ENCODE measurements around the gene RHCE.
"Not testable (repeated sequence)": the region's sequence is repeated elsewhere in the genome, so short reads cannot be mapped to it uniquely, and the experiment has no call there.

The RHCE gene

GRCh38 chr1:25433389-25434186 is 13.0 kb upstream of the RHCE start:
- intact Hi-C loops (cut with DNase I) = loop anchor here (10.0 kb wide), 1 partner anchor 381 kb away; the partner anchor contains the start of gene MTFR1L
- peak in 2 of 10 donors; percentile 31 to 80 for DNase-seq

DNA sequence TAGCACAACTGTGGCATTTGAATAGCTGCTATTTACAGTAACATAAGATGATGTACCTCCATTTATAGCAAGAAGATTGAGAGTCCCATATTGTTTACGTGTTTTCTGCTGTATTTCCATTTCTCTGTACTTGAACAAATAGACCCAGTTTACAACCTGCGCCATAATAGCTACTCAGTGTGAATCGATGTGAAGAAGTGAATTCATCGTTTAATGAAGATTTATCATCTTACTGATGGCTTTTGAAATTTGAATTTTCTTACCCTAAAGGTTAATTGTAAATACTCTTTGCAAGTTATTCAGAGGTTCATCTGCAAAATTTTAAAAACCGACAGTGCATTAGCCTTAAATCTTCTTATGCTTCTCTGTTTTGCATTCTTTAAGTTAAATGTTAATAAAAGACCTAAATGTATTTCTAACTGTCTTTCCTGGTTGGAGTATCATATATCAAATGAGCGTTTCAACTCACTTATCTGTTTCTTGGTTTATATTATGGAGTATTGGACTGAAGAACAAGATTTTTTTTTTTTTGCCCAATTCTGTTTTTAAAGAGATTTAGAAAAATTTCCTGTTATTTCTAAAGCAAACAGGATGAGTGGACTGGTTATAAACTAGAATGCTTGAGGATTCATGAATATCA is 12.2 kb upstream of the RHCE start:
- DNase-seq = no peak
- intact Hi-C loops (cut with DNase I) = loop anchor here (10.0 kb wide), 1 partner anchor 382 kb away; the partner anchor contains the start of gene MTFR1L

DNA sequence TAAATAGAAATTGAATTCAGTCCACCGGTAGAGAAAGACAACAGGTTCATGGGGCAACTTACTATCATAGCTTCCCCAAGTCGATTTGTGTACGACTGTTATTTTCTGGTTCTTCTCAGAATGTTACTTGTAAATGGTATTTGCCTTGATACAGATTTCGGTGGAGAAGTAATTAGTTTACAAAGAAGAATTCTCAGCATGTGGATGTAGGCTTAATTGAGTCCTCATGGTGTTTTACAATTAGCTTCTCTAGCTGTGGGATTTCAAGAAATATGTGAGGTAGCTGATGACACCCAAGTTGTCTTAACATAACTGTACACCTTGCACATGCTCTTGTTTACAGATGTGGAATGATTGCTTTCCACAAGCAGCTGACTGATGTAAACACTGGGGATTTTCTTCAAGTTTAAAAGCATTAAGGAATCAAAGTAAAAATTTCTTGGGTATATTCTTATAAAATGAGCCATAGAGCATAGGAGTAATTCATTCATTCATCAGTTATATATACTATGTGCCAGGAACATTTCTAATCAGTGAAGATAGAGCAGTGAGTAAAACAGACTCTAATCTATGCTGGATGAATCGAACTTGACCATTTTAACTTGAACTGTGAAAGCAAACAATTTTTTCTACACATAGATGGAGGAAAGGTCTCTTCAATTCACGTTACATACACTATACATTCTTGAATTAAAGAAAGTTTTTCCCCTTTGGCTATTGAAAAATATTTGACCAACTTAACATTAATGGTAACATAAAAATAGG is 11.5 kb upstream of the RHCE start:
- intact Hi-C loops (cut with DNase I) = loop anchor here (2.0 to 10.0 kb wide), 2 partner anchors 185 to 383 kb away; partner anchors contain the start of genes MAN1C1 and MTFR1L
- DNase-seq = no peak

DNA sequence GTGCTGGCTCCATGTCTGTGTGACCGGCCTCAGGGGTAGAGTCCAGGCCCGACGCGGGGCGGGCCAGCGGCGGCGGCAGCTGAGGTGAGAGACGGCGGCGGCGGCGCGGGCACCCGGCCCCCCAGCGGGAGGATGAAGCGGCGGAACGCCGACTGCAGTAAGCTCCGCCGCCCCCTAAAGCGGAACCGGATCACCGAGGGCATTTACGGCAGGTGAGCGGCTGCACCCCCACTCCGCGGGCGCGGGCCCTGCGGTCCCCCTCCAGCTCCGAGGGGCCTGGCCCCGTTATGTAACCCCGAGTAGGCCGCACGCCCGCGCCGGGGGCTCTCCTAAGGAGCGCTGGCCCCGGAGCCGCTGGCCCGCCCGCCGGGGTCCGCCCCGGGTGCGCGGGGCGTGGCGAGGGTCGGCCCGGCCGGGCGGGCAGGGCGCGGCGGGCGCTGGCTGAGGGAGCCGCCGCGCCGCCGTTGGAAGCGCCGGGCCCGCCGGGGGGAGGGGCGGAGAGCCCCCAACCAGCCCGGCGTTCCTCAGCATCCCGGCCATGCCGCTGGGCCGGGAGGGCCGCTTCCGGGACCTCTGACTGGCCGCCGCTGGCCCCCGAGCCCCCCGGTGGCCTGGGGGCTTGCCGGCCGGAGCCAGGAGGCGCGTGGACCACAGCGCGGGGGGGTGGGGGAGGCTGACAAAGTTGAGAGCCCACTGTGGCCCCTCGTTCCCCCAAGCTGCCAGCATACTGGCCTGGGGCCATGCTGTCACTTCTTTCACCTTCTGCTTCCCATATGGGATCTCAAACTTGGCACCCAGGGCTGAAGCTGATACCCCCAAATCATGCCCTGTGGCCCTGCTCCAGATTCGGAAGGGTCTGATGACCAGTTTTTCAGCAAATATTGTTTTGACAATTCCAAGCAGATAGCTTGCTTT is 10.6 kb upstream of the RHCE start:
- intact Hi-C loops (cut with DNase I) = loop anchor here (2.0 to 10.0 kb wide), 2 partner anchors 186 to 384 kb away; partner anchors contain the start of genes MAN1C1 and MTFR1L
- DNase-seq = peak in 1 of 10 donors; percentile 27

DNA sequence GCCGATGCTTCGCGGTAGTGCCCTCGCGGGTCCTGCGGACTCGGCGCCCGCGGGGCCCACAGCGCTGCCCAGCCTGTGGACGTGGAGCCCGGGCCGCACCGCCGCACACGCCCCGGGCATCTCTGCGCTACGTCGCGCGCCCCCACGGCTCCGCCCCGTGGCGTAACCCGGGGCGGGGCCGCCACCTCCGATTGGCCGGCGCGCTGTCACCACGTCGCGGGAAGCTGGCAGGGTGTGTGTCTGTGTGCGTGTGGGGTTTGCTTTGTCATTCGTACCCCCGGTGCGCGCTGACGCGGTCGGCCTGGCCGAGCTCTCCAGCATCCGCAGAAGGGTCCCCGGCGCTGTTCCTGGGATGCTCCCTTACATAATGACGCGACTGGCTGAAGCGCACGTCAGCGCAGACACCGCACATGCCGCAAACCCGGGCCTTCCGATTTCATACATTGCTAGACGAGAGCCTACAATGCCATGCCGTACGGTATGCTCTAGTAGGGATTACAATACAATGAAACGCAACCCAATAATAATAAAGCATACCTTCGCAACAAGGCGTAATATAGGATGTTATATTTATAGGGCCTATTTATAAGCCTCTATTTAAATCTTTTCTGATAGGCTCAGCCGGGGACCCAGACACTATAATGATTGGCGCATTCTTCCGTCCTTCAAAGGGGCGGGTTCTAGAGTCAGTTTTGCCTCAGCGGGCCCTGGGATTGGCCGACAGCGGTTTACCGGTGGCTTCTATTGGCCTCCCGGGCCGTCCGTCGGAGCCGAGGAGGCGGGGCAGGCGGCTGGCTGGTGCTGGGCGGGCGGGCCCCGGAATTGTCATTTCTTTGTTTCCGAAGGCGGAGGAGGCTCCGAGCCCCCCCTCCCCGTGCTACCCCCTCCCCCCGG is 9.7 kb upstream of the RHCE start, which contains the start of gene MACO1:
Gene MACO1 (plus strand): TSS at position 825 of the 894 bp plus-strand sequence. CDS start 202 bp downstream, outside the sequence.
- intact Hi-C loops (cut with DNase I) = loop anchor here (2.0 to 10.0 kb wide), 2 partner anchors 186 to 384 kb away; partner anchors contain the start of genes MAN1C1 and MTFR1L
- peak; percentile 98 to 100 (median 99) for DNase-seq

GRCh38 chr1:25428475-25429166 is 8.0 kb upstream of the RHCE start:
- no peak for DNase-seq
- intact Hi-C loops (cut with DNase I) = no loop called here

- no peak for DNase-seq
- intact Hi-C loops (cut with DNase I) = no loop called here
These were observed 7.1 kb upstream of the RHCE start for GRCh38 chr1:25427696-25428095.

DNA sequence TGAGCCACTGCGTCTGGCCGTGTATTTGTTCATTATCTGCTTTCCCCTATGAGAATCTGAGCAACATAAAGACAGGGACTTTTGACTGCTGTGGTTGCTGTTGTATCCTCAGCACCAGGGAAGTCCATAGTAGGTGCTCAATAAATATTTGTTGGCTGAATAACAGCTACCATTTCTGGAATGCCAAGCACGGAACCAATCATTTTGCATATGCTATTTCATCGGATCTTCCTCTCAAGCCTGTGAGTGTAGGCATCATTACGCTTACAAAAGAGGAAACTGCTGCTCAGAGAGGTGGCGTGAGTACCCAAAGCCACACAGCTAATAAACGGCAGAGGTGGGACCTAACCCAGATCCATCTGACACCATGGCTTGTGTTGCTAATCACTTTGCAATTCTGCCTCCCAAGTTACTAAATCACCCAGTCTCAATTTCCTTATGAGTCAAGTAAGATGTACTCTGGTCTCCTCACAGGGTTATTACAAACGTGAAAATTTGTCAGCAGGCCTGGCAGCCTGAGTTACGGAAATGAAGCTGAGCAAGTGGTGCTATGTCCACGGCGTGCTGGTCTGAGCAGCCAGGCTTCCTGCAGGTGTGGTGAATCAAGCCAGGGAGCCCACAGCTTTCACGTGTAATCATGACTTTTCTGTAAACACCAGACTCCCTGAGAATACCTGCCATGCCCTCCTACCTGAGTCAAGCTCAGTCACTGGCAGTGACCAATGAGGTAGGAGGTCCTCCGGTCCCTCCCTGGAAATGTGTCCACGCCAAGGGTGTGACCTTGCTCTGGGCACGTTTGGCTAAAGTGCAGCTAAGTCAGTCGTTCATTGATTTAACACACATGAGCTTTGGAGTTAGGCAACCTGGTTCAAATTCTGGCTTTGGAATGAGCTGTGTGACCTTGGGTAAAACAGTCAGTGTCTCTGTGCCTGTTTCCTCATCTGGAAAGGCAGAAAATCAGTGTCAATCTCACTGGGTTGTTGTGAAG is 4.8 kb upstream of the RHCE start:
- intact Hi-C loops (cut with DNase I) = no loop called here
- DNase-seq = no peak

GRCh38 chr1:25423206-25423605 is 2.6 kb upstream of the RHCE start:
- intact Hi-C loops (cut with DNase I); DNase-seq: not testable (repeated sequence)

GRCh38 chr1:25419339-25419738 is 1.3 kb downstream of the RHCE start:
- intact Hi-C loops (cut with DNase I) = not testable (repeated sequence)

DNA sequence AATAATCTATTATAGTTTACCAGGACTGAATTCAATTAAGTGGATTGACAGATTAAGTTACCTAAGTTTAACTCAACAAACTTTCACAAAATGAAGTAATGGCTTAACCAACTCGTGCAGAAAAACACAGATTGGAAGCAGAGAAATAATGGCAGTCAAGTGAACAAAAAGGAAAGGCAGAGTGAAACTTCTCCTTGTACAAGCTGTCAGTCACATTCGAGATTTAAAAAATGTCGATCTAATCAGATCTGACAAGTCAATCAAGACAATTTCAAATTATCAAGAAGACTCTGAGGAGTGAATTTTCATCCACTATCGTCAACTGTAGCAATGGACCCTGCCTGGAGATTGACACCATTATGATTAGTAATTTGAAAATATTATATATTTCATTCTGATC is 3.3 kb downstream of the RHCE start:
- DNase-seq; intact Hi-C loops (cut with DNase I): not testable (repeated sequence)

More at GRCh38 chr1:25419339-25419738, 1.3 kb downstream of the RHCE start:
- not testable (repeated sequence) for DNase-seq

- intact Hi-C loops (cut with DNase I) = loop anchor here (5.0 kb wide), 1 partner anchor 127 kb away; no protein-coding TSS in a partner anchor
- not testable (repeated sequence) for DNase-seq
These were observed 6.0 kb downstream of the RHCE start for GRCh38 chr1:25414578-25414977.

- intact Hi-C loops (cut with DNase I) = loop anchor here (5.0 kb wide), 1 partner anchor 127 kb away; no protein-coding TSS in a partner anchor
- not testable (repeated sequence) for DNase-seq
These were observed 6.5 kb downstream of the RHCE start for GRCh38 chr1:25414157-25414556.

DNA sequence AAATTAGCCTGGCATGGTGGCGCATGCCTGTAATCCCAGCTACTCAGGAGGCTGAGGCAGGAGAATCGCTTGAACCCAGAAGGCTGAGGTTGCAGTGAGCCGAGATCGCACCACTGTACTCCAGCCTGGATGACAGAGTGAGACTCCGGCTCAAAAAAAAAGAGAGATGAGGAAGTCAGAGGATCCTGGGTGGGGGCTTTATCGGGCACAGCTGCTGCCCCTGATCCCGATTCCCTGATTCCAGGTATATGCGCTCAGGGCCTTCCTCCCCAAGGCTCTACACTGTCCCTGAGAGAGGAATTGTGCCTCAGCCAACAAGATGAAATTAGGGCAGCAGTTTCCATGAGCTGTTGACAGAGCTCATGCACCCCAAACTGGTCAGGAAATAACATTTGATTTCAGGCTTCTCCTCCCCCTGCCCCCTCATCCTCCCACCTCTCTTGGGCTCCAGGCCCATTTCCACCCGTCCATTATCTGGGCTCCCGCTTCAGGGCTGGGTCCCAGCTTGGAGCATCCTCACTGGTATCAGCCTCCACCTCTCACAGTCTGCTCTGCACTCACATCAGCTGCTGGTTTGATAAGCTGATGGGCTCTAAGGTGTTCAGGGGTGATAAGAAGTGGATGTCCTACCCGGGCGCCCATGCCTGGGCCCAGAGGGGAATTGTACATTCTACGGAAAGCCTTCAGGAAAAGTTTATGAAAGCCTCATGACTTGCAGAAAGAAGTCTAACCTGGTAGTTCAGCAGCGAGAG is 7.6 kb downstream of the RHCE start:
- DNase-seq = not testable (repeated sequence)
- intact Hi-C loops (cut with DNase I) = loop anchor here (5.0 kb wide), 1 partner anchor 126 kb away; no protein-coding TSS in a partner anchor

- intact Hi-C loops (cut with DNase I) = loop anchor here (5.0 kb wide), 1 partner anchor 123 kb away; no protein-coding TSS in a partner anchor
These were observed 10.8 kb downstream of the RHCE start for GRCh38 chr1:25409641-25410427.

More at GRCh38 chr1:25409641-25410427, 10.8 kb downstream of the RHCE start:
- not testable (repeated sequence) for DNase-seq
